Measurements from ENCODE around the gene DNAJB9. TPM values are rescaled to one million over a fixed set of nuclear protein-coding genes. Genes with fewer than 3 reads are reported as not detected.

DNAJB9 gene
- total and polyA plus RNA-seq, 9 of the 15 experiments (the other 6 are each of a cell fraction or from before 2014, with no cell fraction given) = 4.3 to 34.2 (median 9.6) TPM

DNA sequence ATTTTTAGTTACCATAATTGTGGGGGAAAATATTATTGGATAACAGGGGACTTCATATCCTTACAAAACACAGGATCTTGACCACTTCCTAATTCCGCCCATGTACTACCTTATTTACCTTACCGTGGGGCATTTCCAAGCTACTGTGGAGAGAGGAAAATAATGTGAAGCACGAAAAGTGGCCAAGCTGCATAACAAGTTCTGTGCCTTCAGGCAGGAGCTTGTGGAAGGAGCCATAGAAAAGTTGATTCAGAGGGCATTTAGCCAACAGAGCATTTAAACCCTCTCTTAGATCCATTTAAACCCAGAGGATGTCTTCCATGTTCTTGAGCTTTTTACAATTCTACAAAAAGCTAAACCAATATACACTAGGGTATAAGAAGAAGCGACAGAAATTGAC is 41.6 kb downstream of the DNAJB9 start:
- no peak overlapping the region for H2AFZ ChIP-seq (ENCODE audit: low read depth, low read length)
- 0% methylated on average over 4 of the region's 4 CpGs for WGBS (ENCODE audit: insufficient coverage, low coverage, missing lambda C conversion rate)
- no peak for ATAC-seq

DNA sequence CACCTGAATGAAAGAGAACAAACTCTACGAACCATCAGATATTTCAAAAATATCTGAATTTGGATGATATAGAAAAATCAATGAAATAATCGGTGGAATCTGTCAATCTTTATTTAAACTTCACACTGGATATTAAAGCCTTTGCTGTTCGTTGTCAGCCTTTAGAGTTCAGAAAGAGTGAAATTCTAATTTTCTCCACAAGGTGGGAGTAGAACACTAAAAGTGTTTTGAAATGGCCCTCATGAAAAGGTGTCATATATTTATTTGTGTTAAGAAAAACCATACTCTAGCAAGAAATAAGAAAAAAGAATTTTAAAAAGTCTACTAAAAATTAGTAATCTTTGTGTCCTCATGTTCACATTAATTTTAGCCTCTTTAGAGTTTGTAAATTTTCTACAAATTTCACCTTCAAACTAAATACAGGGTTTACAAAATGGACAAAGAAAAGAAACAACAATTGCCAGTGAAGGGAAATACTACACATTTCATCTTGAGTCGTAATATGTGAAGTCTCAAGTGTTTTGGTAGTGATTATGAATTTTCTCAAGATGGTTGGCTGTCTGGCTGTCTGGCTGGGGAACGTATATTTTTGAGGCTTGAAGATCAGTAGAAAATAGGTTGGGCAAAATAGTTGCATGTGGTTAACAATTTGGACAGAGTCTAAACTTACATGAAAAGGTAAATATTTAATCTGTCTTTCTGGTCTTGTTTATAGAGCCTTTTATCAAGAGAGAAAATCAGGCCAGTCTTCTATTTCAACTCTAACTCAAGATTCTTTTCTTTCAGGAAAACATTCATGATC is 43.7 kb downstream of the DNAJB9 start:
- Histone ChIP-seq H3K27me3 (ENCODE audit: control insufficient read depth in 2 of 2, insufficient read depth in 2 of 2, low read length in 2 of 2) (peaks cover 0 to 9% of the 10 kb centered on the region in 2 experiments; a peak in 3 of 5 replicates), H3K9me1 (ENCODE audit: control insufficient read depth, insufficient read depth, low read length) (no peaks in the 10 kb centered on the region), H3K4me2 (ENCODE audit: insufficient read depth, low read length) (no peak overlapping the region), H3K4me3 (no peak overlapping the region), H3K27ac (ENCODE audit: extremely low read depth, low read depth, low read length) (no peak overlapping the region), H3K9me3 (replicated peaks; ENCODE audit: control insufficient read depth, insufficient read depth, low read depth, low read length) (no peaks in the 10 kb centered on the region), H3K36me3 (ENCODE audit: control insufficient read depth, insufficient read depth, low read length) (no peaks in the 10 kb centered on the region), H4K20me1 (replicated peaks; ENCODE audit: control insufficient read depth, insufficient read depth, low read length) (no peaks in the 10 kb centered on the region), H3K4me1 (replicated peaks in 1 of 2; ENCODE audit: control insufficient read depth in 2 of 2, insufficient read depth in 2 of 2, low read length in 2 of 2) (no peaks in the 10 kb centered on the region), H3K9ac (ENCODE audit: insufficient read depth in 1 of 2, low read depth in 2 of 2, low read length in 2 of 2) (no peak overlapping the region), H3K79me2 (ENCODE audit: control insufficient read depth, insufficient read depth, low read length) (no peaks in the 10 kb centered on the region), H2AFZ (ENCODE audit: low read depth, low read length) (no peak overlapping the region)
- intact Hi-C loops (cut with micrococcal nuclease) (loop anchor here (5.0 to 10.0 kb wide), 2 partner anchors 191 to 264 kb away; no protein-coding TSS in a partner anchor), in situ Hi-C loops (cut with MboI) (no loop called here)
- FAIRE-seq = peak; percentile 83
- 16% methylated on average over 5 of the region's 5 CpGs for WGBS (ENCODE audit: insufficient coverage, low coverage, missing lambda C conversion rate)
- ATAC-seq = peak; percentile 89
- no TSS peak for BruUV-seq (replicated peaks)
- ChIA-PET POLR2A (no interaction called here), CTCF (ENCODE audit: low intra/inter-chr PET ratio) (no interaction called here)
- DNase-seq (ENCODE audit: extremely low read depth in 1 of 4, low spot score in 3 of 4) = peak; percentile 57 to 75 (median 74)
- TF ChIP-seq, protein P1, sequence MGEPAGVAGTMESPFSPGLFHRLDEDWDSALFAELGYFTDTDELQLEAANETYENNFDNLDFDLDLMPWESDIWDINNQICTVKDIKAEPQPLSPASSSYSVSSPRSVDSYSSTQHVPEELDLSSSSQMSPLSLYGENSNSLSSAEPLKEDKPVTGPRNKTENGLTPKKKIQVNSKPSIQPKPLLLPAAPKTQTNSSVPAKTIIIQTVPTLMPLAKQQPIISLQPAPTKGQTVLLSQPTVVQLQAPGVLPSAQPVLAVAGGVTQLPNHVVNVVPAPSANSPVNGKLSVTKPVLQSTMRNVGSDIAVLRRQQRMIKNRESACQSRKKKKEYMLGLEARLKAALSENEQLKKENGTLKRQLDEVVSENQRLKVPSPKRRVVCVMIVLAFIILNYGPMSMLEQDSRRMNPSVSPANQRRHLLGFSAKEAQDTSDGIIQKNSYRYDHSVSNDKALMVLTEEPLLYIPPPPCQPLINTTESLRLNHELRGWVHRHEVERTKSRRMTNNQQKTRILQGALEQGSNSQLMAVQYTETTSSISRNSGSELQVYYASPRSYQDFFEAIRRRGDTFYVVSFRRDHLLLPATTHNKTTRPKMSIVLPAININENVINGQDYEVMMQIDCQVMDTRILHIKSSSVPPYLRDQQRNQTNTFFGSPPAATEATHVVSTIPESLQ (CRISPR knock-in tag; IDR thresholded peaks at IDR 0.05) = no peak
- TF ChIP-seq SLC30A9 (CRISPR knock-in tag; IDR thresholded peaks at IDR 0.05) (no peak), KDM2B (CRISPR knock-in tag; IDR thresholded peaks at IDR 0.05) (no peak), PTTG1 (tag; IDR thresholded peaks at IDR 0.05; ENCODE audit: low read depth) (no peak), BMI1 (IDR thresholded peaks at IDR 0.05; ENCODE audit: low read length) (no peak), ZNF41 (CRISPR knock-in tag; conservative IDR thresholded peaks at IDR 0.05) (0 out of 2 replicates have a peak, but pooled peaks have one; percentile 30)
- TF ChIP-seq, protein P2, sequence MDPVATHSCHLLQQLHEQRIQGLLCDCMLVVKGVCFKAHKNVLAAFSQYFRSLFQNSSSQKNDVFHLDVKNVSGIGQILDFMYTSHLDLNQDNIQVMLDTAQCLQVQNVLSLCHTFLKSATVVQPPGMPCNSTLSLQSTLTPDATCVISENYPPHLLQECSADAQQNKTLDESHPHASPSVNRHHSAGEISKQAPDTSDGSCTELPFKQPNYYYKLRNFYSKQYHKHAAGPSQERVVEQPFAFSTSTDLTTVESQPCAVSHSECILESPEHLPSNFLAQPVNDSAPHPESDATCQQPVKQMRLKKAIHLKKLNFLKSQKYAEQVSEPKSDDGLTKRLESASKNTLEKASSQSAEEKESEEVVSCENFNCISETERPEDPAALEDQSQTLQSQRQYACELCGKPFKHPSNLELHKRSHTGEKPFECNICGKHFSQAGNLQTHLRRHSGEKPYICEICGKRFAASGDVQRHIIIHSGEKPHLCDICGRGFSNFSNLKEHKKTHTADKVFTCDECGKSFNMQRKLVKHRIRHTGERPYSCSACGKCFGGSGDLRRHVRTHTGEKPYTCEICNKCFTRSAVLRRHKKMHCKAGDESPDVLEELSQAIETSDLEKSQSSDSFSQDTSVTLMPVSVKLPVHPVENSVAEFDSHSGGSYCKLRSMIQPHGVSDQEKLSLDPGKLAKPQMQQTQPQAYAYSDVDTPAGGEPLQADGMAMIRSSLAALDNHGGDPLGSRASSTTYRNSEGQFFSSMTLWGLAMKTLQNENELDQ (CRISPR knock-in tag; IDR thresholded peaks at IDR 0.05; ENCODE audit: borderline replicate concordance) = no peak

More for the DNA sequence above, 41.6 kb downstream of the DNAJB9 start:
- in situ Hi-C loops (cut with MboI) (no loop called here), intact Hi-C loops (cut with micrococcal nuclease) (loop anchor here (5.0 to 10.0 kb wide), 2 partner anchors 194 to 266 kb away; no protein-coding TSS in a partner anchor)
- Histone ChIP-seq H3K36me3 (ENCODE audit: control insufficient read depth, insufficient read depth, low read length) (no peaks in the 10 kb centered on the region), H3K4me3 (no peak overlapping the region), H3K4me1 (replicated peaks in 1 of 2; ENCODE audit: control insufficient read depth in 2 of 2, insufficient read depth in 2 of 2, low read length in 2 of 2) (no peaks in the 10 kb centered on the region), H3K4me2 (ENCODE audit: insufficient read depth, low read length) (no peak overlapping the region), H3K9ac (ENCODE audit: insufficient read depth in 1 of 2, low read depth in 2 of 2, low read length in 2 of 2) (no peak overlapping the region), H4K20me1 (replicated peaks; ENCODE audit: control insufficient read depth, insufficient read depth, low read length) (no peaks in the 10 kb centered on the region), H3K9me3 (replicated peaks; ENCODE audit: control insufficient read depth, insufficient read depth, low read depth, low read length) (no peaks in the 10 kb centered on the region), H3K27me3 (ENCODE audit: control insufficient read depth in 2 of 2, insufficient read depth in 2 of 2, low read length in 2 of 2) (peaks cover 0 to 9% of the 10 kb centered on the region in 2 experiments; a peak in 3 of 5 replicates), H3K27ac (ENCODE audit: extremely low read depth, low read depth, low read length) (no peak overlapping the region), H3K79me2 (ENCODE audit: control insufficient read depth, insufficient read depth, low read length) (no peaks in the 10 kb centered on the region), H3K9me1 (ENCODE audit: control insufficient read depth, insufficient read depth, low read length) (no peaks in the 10 kb centered on the region)
- TF ChIP-seq CHD2 (IDR thresholded peaks at IDR 0.05; ENCODE audit: low read depth, low read length) (no peak), EP400 (IDR thresholded peaks at IDR 0.05) (no peak), CAMTA2 (CRISPR knock-in tag; conservative IDR thresholded peaks at IDR 0.05) (no peak)
- TF ChIP-seq, protein P3, sequence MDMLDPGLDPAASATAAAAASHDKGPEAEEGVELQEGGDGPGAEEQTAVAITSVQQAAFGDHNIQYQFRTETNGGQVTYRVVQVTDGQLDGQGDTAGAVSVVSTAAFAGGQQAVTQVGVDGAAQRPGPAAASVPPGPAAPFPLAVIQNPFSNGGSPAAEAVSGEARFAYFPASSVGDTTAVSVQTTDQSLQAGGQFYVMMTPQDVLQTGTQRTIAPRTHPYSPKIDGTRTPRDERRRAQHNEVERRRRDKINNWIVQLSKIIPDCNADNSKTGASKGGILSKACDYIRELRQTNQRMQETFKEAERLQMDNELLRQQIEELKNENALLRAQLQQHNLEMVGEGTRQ (CRISPR knock-in tag; IDR thresholded peaks at IDR 0.05) = no peak
- DNase-seq (ENCODE audit: extremely low read depth in 1 of 4, low spot score in 3 of 4) = no peak
- no TSS peak for BruUV-seq (replicated peaks)
- CTCF ChIA-PET (ENCODE audit: low intra/inter-chr PET ratio) = no interaction called here
- POLR2A ChIA-PET = no interaction called here
- FAIRE-seq = no peak

All from K562 (cell line).